OCI-LY7 (cell line): ENCODE results near the gene GPC3. TPM values are rescaled to one million over a fixed set of nuclear protein-coding genes. Genes with fewer than 3 reads are reported as not detected.

Experiments
- BruUV-seq: library from RNA; stranded (reverse); fragments of 400-500 nt; replicated peaks from 2 replicates; lab custom pipeline; 2021; lab: Mats Ljungman, UMichigan
- CTCF ChIA-PET: fragments of 300-600 bp; sonication (Branson Sonifier 250); formaldehyde crosslinking; loops from one replicate; lab custom pipeline; 2022; ENCODE audit warnings: antibody characterized with exemption; ENCODE audit not compliant: unreplicated experiment; lab: Charles Lee
- POLR2A ChIA-PET: fragments of 300-600 bp; sonication (Branson Sonifier 250); formaldehyde crosslinking; loops from one replicate; lab custom pipeline; 2022; ENCODE audit warnings: antibody characterized with exemption; lab: Charles Lee
- DNase-seq: peaks from one replicate; pipeline ENCODE4 v3.0.0-alpha.2; 2015; ENCODE audit warnings: low spot score
- H2AFZ ChIP-seq: fragments of 200-600 bp; sonication (generic), shearing (Covaris generic); 2 replicates; pipeline ENCODE4 v1.6.1; 2014; ENCODE audit warnings: mild to moderate bottlenecking, antibody characterized with exemption, low read length, moderate library complexity
- H3K27ac ChIP-seq: fragments of 200-600 bp; sonication (generic); 2 replicates; pipeline ENCODE4 v1.5.1; 2014; ENCODE audit warnings: mixed run types, low read depth, mild to moderate bottlenecking, moderate library complexity, low read length, inconsistent platforms; ENCODE audit not compliant: poor library complexity, severe bottlenecking
- H3K36me3 ChIP-seq: fragments of 200-600 bp; sonication (generic); 2 replicates; pipeline ENCODE4 v1.6.1; 2014; ENCODE audit warnings: mild to moderate bottlenecking, antibody characterized with exemption, low read length, moderate library complexity, mixed read lengths; ENCODE audit not compliant: insufficient read depth
- H3K4me1 ChIP-seq: fragments of 200-600 bp; sonication (generic); 2 replicates; pipeline ENCODE4 v1.5.1; 2014; ENCODE audit warnings: mild to moderate bottlenecking, low read length; ENCODE audit not compliant: insufficient read depth, poor library complexity, severe bottlenecking
- H3K4me2 ChIP-seq: fragments of 200-600 bp; sonication (generic); 2 replicates; pipeline ENCODE4 v1.6.1; 2014; ENCODE audit warnings: mild to moderate bottlenecking, low read length
- H3K4me3 ChIP-seq: fragments of 200-600 bp; sonication (generic); 2 replicates; pipeline ENCODE4 v1.5.1; 2014; ENCODE audit warnings: mild to moderate bottlenecking, low read depth, low read length; ENCODE audit not compliant: poor library complexity, severe bottlenecking
- H3K79me2 ChIP-seq: fragments of 200-600 bp; sonication (generic); 2 replicates; pipeline ENCODE4 v1.6.1; 2016; ENCODE audit warnings: low read depth, mild to moderate bottlenecking, low read length, moderate library complexity, mixed read lengths; ENCODE audit not compliant: insufficient read depth
- H3K9me2 ChIP-seq: fragments of 200-600 bp; sonication (generic); 2 replicates; pipeline ENCODE4 v1.6.1; 2016; ENCODE audit warnings: mild to moderate bottlenecking, low read length, mixed read lengths; ENCODE audit not compliant: insufficient read depth
- H3K9me3 ChIP-seq: fragments of 200-600 bp; sonication (generic); 2 replicates; pipeline ENCODE4 v1.6.1; 2014; ENCODE audit warnings: mild to moderate bottlenecking, mixed run types, low read length, mixed read lengths
- H4K20me1 ChIP-seq: fragments of 200-600 bp; sonication (generic); 2 replicates; pipeline ENCODE4 v1.6.1; 2014; ENCODE audit warnings: mild to moderate bottlenecking, antibody characterized with exemption, low read length, moderate library complexity, mixed read lengths; ENCODE audit not compliant: insufficient read depth
- EZH2phosphoT487 ChIP-seq: fragments of 200-600 bp; sonication (generic); IDR thresholded peaks from 2 replicates; pipeline ENCODE4 v1.6.1; 2018; ENCODE audit warnings: low read depth, borderline replicate concordance, mild to moderate bottlenecking, mixed run types, antibody characterized with exemption, low read length, moderate library complexity, mixed read lengths
- intact Hi-C: fragments of 100-400 bp; cut with micrococcal nuclease; formaldehyde crosslinking; loops from one replicate; pipeline ENCODE4 v1.10.0; 2022; ENCODE audit not compliant: unreplicated experiment
- total RNA-seq, 2 experiments: library from RNA; depleted of rRNA in 1 of 2; stranded (reverse); fragments of >200 nt in 1 of 2; shearing (Covaris generic) in 1 of 2; gene quantifications; 2 replicates each; pipeline ENCODE4 v1.2.3, GENCODE V29; 2014 to 2022
- TF ChIP-seq, protein P1 (sequence below): fragments of 200-600 bp; sonication (generic); conservative IDR thresholded peaks from 2 replicates; pipeline ENCODE4 v1.5.1; 2014; ENCODE audit warnings: mild to moderate bottlenecking, antibody characterized with exemption, low read length, moderate library complexity, mixed read lengths

GPC3 gene
- total RNA-seq, 2 experiments from 2014 or later = not detected

DNA sequence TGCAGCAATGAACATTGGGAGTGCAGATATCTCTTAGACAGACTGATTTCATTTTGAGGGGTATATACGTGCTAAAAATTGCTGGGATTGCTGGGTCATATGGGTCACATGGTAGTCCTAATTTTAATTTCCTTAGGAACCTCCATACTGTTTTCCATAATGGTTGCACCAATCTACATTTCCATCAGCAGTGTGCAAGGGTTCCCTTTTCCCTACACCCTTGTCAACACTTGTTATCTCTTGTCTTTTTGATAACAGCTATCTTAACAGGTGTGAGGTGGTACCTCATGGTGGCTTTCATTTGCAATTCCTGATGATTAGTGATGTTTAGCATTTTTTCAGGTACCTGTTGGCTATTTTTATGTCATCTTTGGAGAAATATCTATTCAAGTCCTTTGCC, 57.0 kb downstream of the GPC3 start:
- Histone ChIP-seq H4K20me1 (no peaks in the 10 kb centered on the region), H3K4me1 (no peaks in the 10 kb centered on the region), H3K4me3 (no peak overlapping the region), H2AFZ (no peak overlapping the region), H3K9me3 (no peaks in the 10 kb centered on the region), H3K27ac (no peak overlapping the region), H3K36me3 (no peaks in the 10 kb centered on the region), H3K79me2 (no peaks in the 10 kb centered on the region), H3K4me2 (no peak overlapping the region), H3K9me2 (no peaks in the 10 kb centered on the region)
- no peak for TF ChIP-seq EZH2phosphoT487
- TF ChIP-seq, protein P1, sequence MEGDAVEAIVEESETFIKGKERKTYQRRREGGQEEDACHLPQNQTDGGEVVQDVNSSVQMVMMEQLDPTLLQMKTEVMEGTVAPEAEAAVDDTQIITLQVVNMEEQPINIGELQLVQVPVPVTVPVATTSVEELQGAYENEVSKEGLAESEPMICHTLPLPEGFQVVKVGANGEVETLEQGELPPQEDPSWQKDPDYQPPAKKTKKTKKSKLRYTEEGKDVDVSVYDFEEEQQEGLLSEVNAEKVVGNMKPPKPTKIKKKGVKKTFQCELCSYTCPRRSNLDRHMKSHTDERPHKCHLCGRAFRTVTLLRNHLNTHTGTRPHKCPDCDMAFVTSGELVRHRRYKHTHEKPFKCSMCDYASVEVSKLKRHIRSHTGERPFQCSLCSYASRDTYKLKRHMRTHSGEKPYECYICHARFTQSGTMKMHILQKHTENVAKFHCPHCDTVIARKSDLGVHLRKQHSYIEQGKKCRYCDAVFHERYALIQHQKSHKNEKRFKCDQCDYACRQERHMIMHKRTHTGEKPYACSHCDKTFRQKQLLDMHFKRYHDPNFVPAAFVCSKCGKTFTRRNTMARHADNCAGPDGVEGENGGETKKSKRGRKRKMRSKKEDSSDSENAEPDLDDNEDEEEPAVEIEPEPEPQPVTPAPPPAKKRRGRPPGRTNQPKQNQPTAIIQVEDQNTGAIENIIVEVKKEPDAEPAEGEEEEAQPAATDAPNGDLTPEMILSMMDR = no peak
- POLR2A ChIA-PET = no interaction called here
- BruUV-seq = no TSS peak
- no peak for DNase-seq
- CTCF ChIA-PET = no interaction called here
- intact Hi-C loops = no loop called here

DNA sequence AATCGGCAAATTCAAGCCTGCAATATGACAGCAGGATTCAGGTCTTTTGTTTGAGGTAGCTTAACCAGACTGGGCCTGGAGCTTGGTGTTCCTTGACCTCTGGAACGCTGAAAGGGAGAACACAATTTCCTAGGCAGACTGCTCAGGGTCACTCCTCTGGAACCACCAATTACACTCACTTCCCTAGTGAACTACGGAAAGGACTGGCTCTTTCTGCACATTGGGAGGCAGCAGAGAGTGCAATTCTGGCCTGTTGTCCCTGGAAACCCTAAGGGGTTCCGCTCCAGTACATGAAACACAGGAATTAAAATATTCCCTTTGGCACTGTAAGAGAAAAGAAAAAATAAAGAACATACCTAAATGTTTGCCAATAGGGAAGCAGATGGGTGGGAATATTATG, 58.6 kb downstream of the GPC3 start:
- Histone ChIP-seq H3K79me2 (no peaks in the 10 kb centered on the region), H4K20me1 (no peaks in the 10 kb centered on the region)
- CTCF ChIA-PET = no interaction called here

DNA sequence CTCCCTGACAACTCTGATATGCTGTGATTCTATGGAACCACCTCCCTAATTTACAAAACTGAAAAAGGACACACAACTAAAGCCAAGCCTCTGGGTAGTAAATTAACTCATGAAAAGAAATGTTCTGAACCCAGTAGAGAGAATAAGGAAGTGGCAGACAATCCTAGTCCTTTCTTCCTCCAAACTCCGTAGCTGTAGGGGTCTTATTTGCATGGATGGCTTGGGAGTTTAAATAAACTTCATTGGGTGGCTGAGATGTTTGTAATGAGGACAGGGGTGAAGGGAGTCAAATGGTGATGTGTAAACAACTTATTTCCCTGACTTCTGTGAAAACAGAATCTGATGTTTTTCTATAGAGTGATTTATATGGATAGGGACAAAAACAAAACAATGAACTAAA, 59.3 kb downstream of the GPC3 start:
- Histone ChIP-seq H3K9me2 (no peaks in the 10 kb centered on the region), H3K27ac (no peak overlapping the region), H4K20me1 (no peaks in the 10 kb centered on the region), H3K4me3 (no peak overlapping the region), H2AFZ (no peak overlapping the region), H3K36me3 (no peaks in the 10 kb centered on the region), H3K79me2 (no peaks in the 10 kb centered on the region), H3K4me1 (no peaks in the 10 kb centered on the region), H3K9me3 (no peaks in the 10 kb centered on the region), H3K4me2 (no peak overlapping the region)
- TF ChIP-seq, protein P1 = no peak
- no peak for TF ChIP-seq EZH2phosphoT487
- ChIA-PET POLR2A (no interaction called here), CTCF (no interaction called here)
- intact Hi-C loops = no loop called here
- BruUV-seq = no TSS peak
- no peak for DNase-seq

More for the DNA sequence above, 58.6 kb downstream of the GPC3 start:
- intact Hi-C loops = no loop called here
- H3K9me3 ChIP-seq = no peaks in the 10 kb centered on the region
- no peak overlapping the region for H3K4me3 ChIP-seq
- H3K36me3 ChIP-seq = no peaks in the 10 kb centered on the region
- no peak for DNase-seq
- TF ChIP-seq, protein P1 = no peak
- no peak for TF ChIP-seq EZH2phosphoT487
- H3K27ac ChIP-seq = no peak overlapping the region
- no peak overlapping the region for H2AFZ ChIP-seq
- no peaks in the 10 kb centered on the region for H3K9me2 ChIP-seq
- POLR2A ChIA-PET = no interaction called here
- no peaks in the 10 kb centered on the region for H3K4me1 ChIP-seq
- no peak overlapping the region for H3K4me2 ChIP-seq
- BruUV-seq = no TSS peak
